Hematopoietic multipotent progenitor cell treated with erythropoietin and hydrocortisone succinate and interleukin-3 and kit ligand, for 8 days (in vitro differentiated cells): ENCODE measurements around the gene IPO13.
A peak's percentile ranks its signal among the peaks of the same experiment; 100 is the strongest.

Source experiments
- DNase-seq: peaks from one replicate; pipeline ENCODE4 v3.0.0-alpha.2; 2015

Gene IPO13

GRCh38 chr1:43931711-43932660, 14.8 kb upstream of the IPO13 start:
- no peak for DNase-seq

GRCh38 chr1:43932786-43933385, 13.9 kb upstream of the IPO13 start:
- no peak for DNase-seq

- DNase-seq: no peak
These were observed 13.2 kb upstream of the IPO13 start, which contains the start of gene ARTN for GRCh38 chr1:43933386-43934100. Gene ARTN, plus strand, starts transcription at chr1:43933801. Its CDS starts 1,856 bp downstream, at chr1:43935657.

GRCh38 chr1:43934101-43934985, 12.4 kb upstream of the IPO13 start:
- peak; percentile 71 for DNase-seq

- no peak for DNase-seq
These were observed 11.8 kb upstream of the IPO13 start for GRCh38 chr1:43934986-43935324.

- no peak for DNase-seq
These were observed 10.9 kb upstream of the IPO13 start for GRCh38 chr1:43935711-43936427.

- DNase-seq: peak; percentile 24
These were observed 10.2 kb upstream of the IPO13 start for GRCh38 chr1:43936431-43937151.

GRCh38 chr1:43937179-43937865, 9.4 kb upstream of the IPO13 start:
- DNase-seq: no peak

GRCh38 chr1:43938383-43938782, 8.4 kb upstream of the IPO13 start:
- DNase-seq: no peak

- no peak for DNase-seq
These were observed 7.7 kb upstream of the IPO13 start for GRCh38 chr1:43938892-43939587.

- no peak for DNase-seq
These were observed 4.3 kb upstream of the IPO13 start for GRCh38 chr1:43942411-43942810.

GRCh38 chr1:43944860-43945259, 1.9 kb upstream of the IPO13 start:
- DNase-seq: no peak

- peak; percentile 68 for DNase-seq
These were observed 995 bp upstream of the IPO13 start for GRCh38 chr1:43945674-43946235.

- no peak for DNase-seq
These were observed 517 bp downstream of the IPO13 start for GRCh38 chr1:43947061-43947873.

- DNase-seq: no peak
These were observed 1.2 kb downstream of the IPO13 start for GRCh38 chr1:43947874-43948437.

- no peak for DNase-seq
These were observed 2.9 kb downstream of the IPO13 start for GRCh38 chr1:43949678-43950077.

GRCh38 chr1:43951021-43951985, 4.6 kb downstream of the IPO13 start:
- no peak for DNase-seq
